Suppressor macrophage treated with lipopolysaccharide for 4 hours (primary cell): Measurements from ENCODE around the gene ODF2.
A peak's percentile ranks its signal among the peaks of the same experiment; 100 is the strongest.
"Not testable (repeated sequence)": the region's sequence is repeated elsewhere in the genome, so short reads cannot be mapped to it uniquely, and the experiment has no call there.

Experiments used
- DNase-seq: peaks from one replicate; pipeline ENCODE4 v3.0.0-alpha.2; 2020

Gene ODF2

GRCh38 chr9:128485414-128485855 is 29.6 kb downstream of the ODF2 start:
- DNase-seq = no peak

GRCh38 chr9:128486201-128486600 is 30.4 kb downstream of the ODF2 start:
- DNase-seq = no peak

GRCh38 chr9:128493424-128493823 is 37.6 kb downstream of the ODF2 start:
- DNase-seq = no peak

- DNase-seq = peak; percentile 26
Observed at GRCh38 chr9:128494108-128494745, 38.4 kb downstream of the ODF2 start.

GRCh38 chr9:128494746-128495129 is 38.9 kb downstream of the ODF2 start:
- no peak for DNase-seq

GRCh38 chr9:128495296-128495695 is 39.5 kb downstream of the ODF2 start:
- DNase-seq = no peak

- DNase-seq = no peak
Observed at GRCh38 chr9:128495804-128496417, 40.1 kb downstream of the ODF2 start.

GRCh38 chr9:128497824-128498610 is 42.2 kb downstream of the ODF2 start:
- no peak for DNase-seq

GRCh38 chr9:128498911-128499310 is 43.1 kb downstream of the ODF2 start:
- DNase-seq = no peak

GRCh38 chr9:128499920-128500319 is 44.1 kb downstream of the ODF2 start:
- no peak for DNase-seq

GRCh38 chr9:128503415-128503825 is 47.6 kb downstream of the ODF2 start:
- DNase-seq = not testable (repeated sequence)

GRCh38 chr9:128503870-128504269 is 48.1 kb downstream of the ODF2 start:
- no peak for DNase-seq

GRCh38 chr9:128504485-128505413 is 48.9 kb downstream of the ODF2 start, which contains the start of gene GLE1:
Gene GLE1, plus strand, starts transcription at chr9:128504719. Its CDS starts 87 bp downstream, at chr9:128504806.
- DNase-seq = peak; percentile 98

GRCh38 chr9:128505414-128505765 is 49.6 kb downstream of the ODF2 start:
- peak; percentile 4 for DNase-seq

GRCh38 chr9:128505906-128506305 is 50.1 kb downstream of the ODF2 start:
- not testable (repeated sequence) for DNase-seq

- no peak for DNase-seq
Observed at GRCh38 chr9:128512820-128513219, 57.0 kb downstream of the ODF2 start.

- DNase-seq = no peak
Observed at GRCh38 chr9:128521956-128522355, 66.2 kb downstream of the ODF2 start.

- no peak for DNase-seq
Observed at GRCh38 chr9:128523199-128523925, 67.6 kb downstream of the ODF2 start.

GRCh38 chr9:128526720-128527119 is 70.9 kb downstream of the ODF2 start:
- no peak for DNase-seq

GRCh38 chr9:128528445-128529160 is 72.8 kb downstream of the ODF2 start:
- no peak for DNase-seq

GRCh38 chr9:128529191-128529590 is 73.4 kb downstream of the ODF2 start:
- no peak for DNase-seq
